Immature natural killer cell (primary cell): ENCODE results near the gene SUMF1. TPM values are rescaled to one million over a fixed set of nuclear protein-coding genes. Genes with fewer than 3 reads are reported as not detected.

Experiments
- DNase-seq, 3 donors: peaks; one replicate each; pipeline ENCODE4 v3.0.0; 2022; ENCODE audit warnings: mixed read lengths in 1 of 3
- H3K27ac Mint-ChIP-seq, 6 donors: one replicate each; pipeline ENCODE4 v1.8.0; 2020; ENCODE audit warnings: mixed read lengths in 6 of 6, mild to moderate bottlenecking in 5 of 6, inconsistent platforms in 4 of 6, moderate library complexity in 3 of 6
- H3K27me3 Mint-ChIP-seq, 3 donors: one replicate each; pipeline ENCODE4 v1.8.0; 2020 to 2021; ENCODE audit warnings: low read depth in 3 of 3, mild to moderate bottlenecking in 3 of 3, mixed read lengths in 3 of 3, moderate library complexity in 3 of 3, inconsistent platforms in 1 of 3
- H3K36me3 Mint-ChIP-seq, 3 donors: one replicate each; pipeline ENCODE4 v1.8.0; 2020; ENCODE audit warnings: mixed read lengths in 3 of 3, inconsistent platforms in 2 of 3, mild to moderate bottlenecking in 2 of 3
- H3K4me1 Mint-ChIP-seq, 2 donors: one replicate each; pipeline ENCODE4 v1.8.0; 2020; ENCODE audit warnings: inconsistent platforms in 2 of 2, mild to moderate bottlenecking in 2 of 2, mixed read lengths in 2 of 2, moderate library complexity in 1 of 2
- H3K4me3 Mint-ChIP-seq, 5 donors: one replicate each; pipeline ENCODE4 v1.8.0; 2020; ENCODE audit warnings: mild to moderate bottlenecking in 5 of 5, mixed read lengths in 5 of 5, inconsistent platforms in 3 of 5, moderate library complexity in 3 of 5
- H3K9me3 Mint-ChIP-seq, 6 donors: one replicate each; pipeline ENCODE4 v1.8.0; 2020; ENCODE audit warnings: mild to moderate bottlenecking in 6 of 6, mixed read lengths in 6 of 6, inconsistent platforms in 4 of 6, moderate library complexity in 3 of 6
- polyA plus RNA-seq, 3 donors: library from polyadenylated mRNA; unstranded; fragments of 300-500 nt; fragmentation: Illumina TruSeq; gene quantifications; one replicate each; pipeline ENCODE4 v1.2.3, GENCODE V29; 2021

The SUMF1 gene
- polyA plus RNA-seq, 3 donors from 2014 or later = 38.3 to 79.9 (median 43.9) TPM

- Mint-ChIP-seq H3K27me3 (peaks cover 0 to 1% (median 0%) of the 10 kb centered on the region in 3 donors), H3K4me3 (no peak overlapping the region), H3K27ac (no peak overlapping the region), H3K9me3 (no peaks in the 10 kb centered on the region), H3K36me3 (peaks cover 6 to 26% (median 20%) of the 10 kb centered on the region in 3 donors), H3K4me1 (peaks cover 6 to 10% of the 10 kb centered on the region in 2 donors)
- DNase-seq = no peak
These were observed 37.3 kb downstream of the SUMF1 start for GRCh38 chr3:4429648-4430350.

GRCh38 chr3:4426782-4427344 lies 40.2 kb downstream of the SUMF1 start:
- peaks cover 3 to 11% (median 3%) of the 10 kb centered on the region in 3 donors for H3K36me3 Mint-ChIP-seq
- H3K4me3 Mint-ChIP-seq = no peak overlapping the region
- no peaks in the 10 kb centered on the region for H3K9me3 Mint-ChIP-seq
- peaks cover 0 to 2% (median 0%) of the 10 kb centered on the region in 3 donors for H3K27me3 Mint-ChIP-seq
- no peak overlapping the region for H3K27ac Mint-ChIP-seq
- peaks cover 6 to 10% of the 10 kb centered on the region in 2 donors for H3K4me1 Mint-ChIP-seq
- DNase-seq = no peak

GRCh38 chr3:4426261-4426781 lies 40.7 kb downstream of the SUMF1 start:
- Mint-ChIP-seq H3K27ac (peak overlapping the region in 1 of 6 donors; percentile 7), H3K4me1 (peaks cover 6 to 10% of the 10 kb centered on the region in 2 donors), H3K36me3 (peaks cover 0 to 8% (median 3%) of the 10 kb centered on the region in 3 donors), H3K9me3 (no peaks in the 10 kb centered on the region), H3K27me3 (peaks cover 0 to 2% (median 0%) of the 10 kb centered on the region in 3 donors), H3K4me3 (no peak overlapping the region)
- no peak for DNase-seq

GRCh38 chr3:4425707-4426106 lies 41.4 kb downstream of the SUMF1 start:
- H3K36me3 Mint-ChIP-seq = peaks cover 0 to 8% (median 3%) of the 10 kb centered on the region in 3 donors
- H3K4me1 Mint-ChIP-seq = peaks cover 6 to 10% of the 10 kb centered on the region in 2 donors
- no peak for DNase-seq
- H3K27me3 Mint-ChIP-seq = peaks cover 0 to 2% (median 0%) of the 10 kb centered on the region in 3 donors
- H3K27ac Mint-ChIP-seq = peak overlapping the region in 1 of 6 donors; percentile 7
- no peaks in the 10 kb centered on the region for H3K9me3 Mint-ChIP-seq
- no peak overlapping the region for H3K4me3 Mint-ChIP-seq

GRCh38 chr3:4425055-4425454 lies 42.0 kb downstream of the SUMF1 start:
- Mint-ChIP-seq H3K27ac (no peak overlapping the region), H3K4me1 (peaks cover 4 to 10% of the 10 kb centered on the region in 2 donors), H3K36me3 (peaks cover 0 to 4% (median 3%) of the 10 kb centered on the region in 3 donors), H3K27me3 (peaks cover 0 to 2% (median 0%) of the 10 kb centered on the region in 3 donors), H3K4me3 (no peak overlapping the region), H3K9me3 (no peaks in the 10 kb centered on the region)
- DNase-seq = no peak

GRCh38 chr3:4421121-4421520 lies 45.9 kb downstream of the SUMF1 start:
- no peak for DNase-seq
- Mint-ChIP-seq H3K4me3 (no peak overlapping the region), H3K27me3 (peaks cover 0 to 2% (median 0%) of the 10 kb centered on the region in 3 donors), H3K9me3 (no peaks in the 10 kb centered on the region), H3K36me3 (peaks cover 6 to 11% (median 8%) of the 10 kb centered on the region in 3 donors), H3K4me1 (no peaks in the 10 kb centered on the region), H3K27ac (peak overlapping the region in 1 of 6 donors; percentile 12)

GRCh38 chr3:4419920-4420319 lies 47.1 kb downstream of the SUMF1 start:
- H3K36me3 Mint-ChIP-seq = peaks cover 6 to 17% (median 8%) of the 10 kb centered on the region in 3 donors
- H3K4me1 Mint-ChIP-seq = no peaks in the 10 kb centered on the region
- H3K27me3 Mint-ChIP-seq = peaks cover 0 to 2% (median 0%) of the 10 kb centered on the region in 3 donors
- H3K4me3 Mint-ChIP-seq = no peak overlapping the region
- no peaks in the 10 kb centered on the region for H3K9me3 Mint-ChIP-seq
- no peak for DNase-seq
- H3K27ac Mint-ChIP-seq = no peak overlapping the region

- Mint-ChIP-seq H3K27me3 (peaks cover 0 to 2% (median 0%) of the 10 kb centered on the region in 3 donors), H3K9me3 (no peaks in the 10 kb centered on the region), H3K27ac (peak overlapping the region in 1 of 6 donors; percentile 13), H3K4me1 (no peaks in the 10 kb centered on the region), H3K4me3 (no peak overlapping the region), H3K36me3 (peaks cover 6 to 17% (median 10%) of the 10 kb centered on the region in 3 donors)
- no peak for DNase-seq
These were observed 47.7 kb downstream of the SUMF1 start for GRCh38 chr3:4419386-4419785.

GRCh38 chr3:4418156-4418555 lies 48.9 kb downstream of the SUMF1 start:
- Mint-ChIP-seq H3K36me3 (peaks cover 5 to 17% (median 11%) of the 10 kb centered on the region in 3 donors), H3K9me3 (no peaks in the 10 kb centered on the region), H3K27ac (no peak overlapping the region), H3K27me3 (peaks cover 0 to under 1% (median 0%) of the 10 kb centered on the region in 3 donors), H3K4me1 (no peaks in the 10 kb centered on the region), H3K4me3 (no peak overlapping the region)
- DNase-seq = no peak

- no peak overlapping the region for H3K4me3 Mint-ChIP-seq
- peaks cover 6 to 20% (median 11%) of the 10 kb centered on the region in 3 donors for H3K36me3 Mint-ChIP-seq
- no peak for DNase-seq
- H3K27me3 Mint-ChIP-seq = no peaks in the 10 kb centered on the region
- H3K4me1 Mint-ChIP-seq = no peaks in the 10 kb centered on the region
- H3K9me3 Mint-ChIP-seq = no peaks in the 10 kb centered on the region
- H3K27ac Mint-ChIP-seq = peak overlapping the region in 1 of 6 donors; percentile 16
These were observed 49.6 kb downstream of the SUMF1 start for GRCh38 chr3:4417449-4417848.

- Mint-ChIP-seq H3K4me3 (no peak overlapping the region), H3K36me3 (peaks cover 10 to 25% (median 16%) of the 10 kb centered on the region in 3 donors), H3K27ac (no peak overlapping the region), H3K4me1 (no peaks in the 10 kb centered on the region), H3K9me3 (no peaks in the 10 kb centered on the region), H3K27me3 (peaks cover 0 to 1% (median 0%) of the 10 kb centered on the region in 3 donors)
- no peak for DNase-seq
These were observed 50.1 kb downstream of the SUMF1 start for GRCh38 chr3:4416961-4417360.

GRCh38 chr3:4416427-4416945 lies 50.6 kb downstream of the SUMF1 start:
- Mint-ChIP-seq H3K36me3 (peaks cover 10 to 26% (median 17%) of the 10 kb centered on the region in 3 donors), H3K27ac (no peak overlapping the region), H3K27me3 (peaks cover 0 to 3% (median 0%) of the 10 kb centered on the region in 3 donors), H3K9me3 (no peaks in the 10 kb centered on the region), H3K4me3 (no peak overlapping the region), H3K4me1 (no peaks in the 10 kb centered on the region)
- no peak for DNase-seq

- Mint-ChIP-seq H3K27ac (no peak overlapping the region), H3K36me3 (peaks cover 10 to 25% (median 17%) of the 10 kb centered on the region in 3 donors), H3K4me3 (no peak overlapping the region), H3K4me1 (peaks cover 14 to 18% of the 10 kb centered on the region in 2 donors), H3K9me3 (no peaks in the 10 kb centered on the region), H3K27me3 (peaks cover 0 to 3% (median 0%) of the 10 kb centered on the region in 3 donors)
- no peak for DNase-seq
These were observed 53.6 kb downstream of the SUMF1 start for GRCh38 chr3:4413467-4413866.

- no peak for DNase-seq
- H3K9me3 Mint-ChIP-seq = no peaks in the 10 kb centered on the region
- peaks cover 24 to 33% of the 10 kb centered on the region in 2 donors for H3K4me1 Mint-ChIP-seq
- H3K27me3 Mint-ChIP-seq = peaks cover 0 to 3% (median 0%) of the 10 kb centered on the region in 3 donors
- no peak overlapping the region for H3K4me3 Mint-ChIP-seq
- peaks cover 10 to 25% (median 10%) of the 10 kb centered on the region in 3 donors for H3K36me3 Mint-ChIP-seq
- H3K27ac Mint-ChIP-seq = no peak overlapping the region
These were observed 55.2 kb downstream of the SUMF1 start for GRCh38 chr3:4411833-4412232.
